ENCODE measurements around the gene NFIX.

GRCh38 chr19:13104360-13104847, 109.1 kb downstream of the NFIX start:
- TF ChIP-seq, protein P1, sequence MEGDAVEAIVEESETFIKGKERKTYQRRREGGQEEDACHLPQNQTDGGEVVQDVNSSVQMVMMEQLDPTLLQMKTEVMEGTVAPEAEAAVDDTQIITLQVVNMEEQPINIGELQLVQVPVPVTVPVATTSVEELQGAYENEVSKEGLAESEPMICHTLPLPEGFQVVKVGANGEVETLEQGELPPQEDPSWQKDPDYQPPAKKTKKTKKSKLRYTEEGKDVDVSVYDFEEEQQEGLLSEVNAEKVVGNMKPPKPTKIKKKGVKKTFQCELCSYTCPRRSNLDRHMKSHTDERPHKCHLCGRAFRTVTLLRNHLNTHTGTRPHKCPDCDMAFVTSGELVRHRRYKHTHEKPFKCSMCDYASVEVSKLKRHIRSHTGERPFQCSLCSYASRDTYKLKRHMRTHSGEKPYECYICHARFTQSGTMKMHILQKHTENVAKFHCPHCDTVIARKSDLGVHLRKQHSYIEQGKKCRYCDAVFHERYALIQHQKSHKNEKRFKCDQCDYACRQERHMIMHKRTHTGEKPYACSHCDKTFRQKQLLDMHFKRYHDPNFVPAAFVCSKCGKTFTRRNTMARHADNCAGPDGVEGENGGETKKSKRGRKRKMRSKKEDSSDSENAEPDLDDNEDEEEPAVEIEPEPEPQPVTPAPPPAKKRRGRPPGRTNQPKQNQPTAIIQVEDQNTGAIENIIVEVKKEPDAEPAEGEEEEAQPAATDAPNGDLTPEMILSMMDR (IDR thresholded peaks at IDR 0.05; ENCODE audit: extremely low read depth in 1 of 2, insufficient read depth in 1 of 2, low read depth in 1 of 2, low read length in 2 of 2): peak; percentile 85 to 95
- TF ChIP-seq EZH2 (IDR thresholded peaks at IDR 0.05; ENCODE audit: borderline replicate concordance, low read depth, low read length, severe bottlenecking) (no peak), JUN (IDR thresholded peaks at IDR 0.05; ENCODE audit: borderline replicate concordance, insufficient read depth, insufficient read length, low read depth) (no peak), POLR2A (IDR thresholded peaks at IDR 0.05; ENCODE audit: low read depth, low read length) (peak; percentile 80)

Data from endothelial cell of umbilical vein (primary cell).